Fibroblast of the conjunctiva (primary cell): Measurements from ENCODE around the gene HDAC8.
"Not testable (repeated sequence)": the region's sequence is repeated elsewhere in the genome, so short reads cannot be mapped to it uniquely, and the experiment has no call there.

Source experiments
- DNase-seq: peaks from one replicate; pipeline ENCODE4 v3.0.0-alpha.2; 2010; ENCODE audit warnings: low read depth

The HDAC8 gene

DNA sequence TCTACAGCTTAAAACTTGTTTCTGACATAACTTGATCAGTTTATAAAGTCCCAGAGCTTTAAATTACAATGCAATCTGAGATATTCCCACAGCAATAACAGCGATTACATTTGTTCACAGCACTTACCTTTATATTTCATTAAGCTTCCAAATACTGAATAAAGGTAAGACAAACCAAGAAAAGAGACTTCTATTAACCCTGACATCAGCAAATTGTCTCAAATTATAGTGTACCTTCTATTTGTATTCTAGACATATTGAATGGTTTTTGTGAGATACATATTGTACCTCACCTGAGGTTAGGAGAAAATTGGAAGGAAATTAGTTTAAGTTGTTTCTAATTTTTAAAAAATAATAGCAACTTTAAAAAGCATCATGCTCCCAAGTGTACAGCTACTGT, 111.9 kb downstream of the HDAC8 start:
- DNase-seq: no peak

DNA sequence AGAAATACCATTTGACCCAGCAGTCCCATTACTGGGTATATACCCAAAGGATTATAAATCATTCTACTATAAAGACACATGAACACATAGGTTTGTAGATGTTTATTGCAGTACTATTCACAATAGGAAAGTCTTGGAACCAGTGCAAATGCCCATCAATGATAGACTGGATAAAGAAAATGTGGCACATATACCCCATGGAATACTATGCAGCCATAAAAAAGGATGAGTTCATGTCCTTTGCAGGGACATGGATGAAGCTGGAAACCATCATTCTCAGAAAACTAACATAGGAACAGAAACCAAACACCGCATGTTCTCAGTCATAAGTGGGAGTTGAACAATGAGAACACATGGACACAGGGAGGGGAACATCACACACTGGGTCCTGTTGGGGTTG, 123.6 kb downstream of the HDAC8 start:
- DNase-seq: not testable (repeated sequence)

DNA sequence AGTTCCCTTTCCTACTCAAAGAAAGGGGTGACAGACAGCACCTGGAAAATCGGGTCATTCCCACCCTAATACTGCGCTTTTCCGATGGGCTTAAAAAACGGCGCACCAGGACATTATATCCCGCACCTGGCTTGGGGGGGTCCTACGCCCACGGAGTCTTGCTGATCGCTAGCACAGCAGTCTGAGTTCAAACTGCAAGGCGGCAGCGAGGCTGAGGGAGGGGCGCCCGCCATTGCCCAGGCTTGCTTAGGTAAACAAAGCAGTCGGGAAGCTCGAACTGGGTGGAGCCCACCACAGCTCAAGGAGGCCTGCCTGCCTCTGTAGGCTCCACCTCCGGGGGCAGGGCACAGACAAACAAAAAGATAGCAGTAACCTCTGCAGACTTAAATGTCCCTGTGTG, 131.9 kb downstream of the HDAC8 start:
- DNase-seq: not testable (repeated sequence)

DNA sequence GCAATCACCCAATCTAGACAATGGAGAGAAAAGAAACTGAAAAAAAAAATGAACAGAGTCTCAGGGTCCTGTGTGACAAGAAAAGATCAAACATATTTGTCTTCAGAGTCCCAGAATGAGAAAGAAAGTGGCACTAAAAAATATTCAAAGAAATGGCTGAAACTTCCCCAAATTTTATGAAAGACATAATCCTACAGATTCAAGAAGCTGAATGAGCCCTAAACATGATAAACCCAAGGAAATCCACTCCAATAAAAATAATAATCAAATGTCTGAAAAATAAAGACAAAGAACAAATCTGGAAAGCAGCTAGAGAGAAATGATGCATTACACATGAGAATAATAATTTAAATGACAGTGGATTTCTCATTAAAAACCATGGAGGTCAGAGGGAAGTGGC, 136.6 kb downstream of the HDAC8 start:
- no peak for DNase-seq

GRCh38 chrX:72430405-72430968, 142.2 kb downstream of the HDAC8 start:
- DNase-seq: no peak

DNA sequence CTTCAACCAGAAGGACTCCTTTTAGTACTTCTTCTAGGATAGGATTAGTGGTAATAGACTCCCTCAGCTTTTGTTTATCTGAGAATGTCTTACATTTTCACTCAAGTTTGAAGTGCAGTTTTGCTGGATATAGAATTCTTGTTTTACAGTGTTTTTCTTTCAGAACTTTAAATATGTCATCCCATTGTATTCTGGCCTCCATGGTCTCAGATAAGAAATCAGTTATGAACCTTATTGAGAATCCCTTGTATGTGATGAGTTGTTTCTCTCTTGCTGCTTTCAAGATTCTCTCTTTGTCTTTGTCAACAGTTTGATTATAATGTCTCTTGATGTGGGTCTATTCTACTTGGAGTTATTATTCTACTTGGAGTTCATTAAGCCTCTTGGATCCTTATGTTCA, 150.8 kb downstream of the HDAC8 start:
- DNase-seq: no peak

- DNase-seq: no peak
Measured at GRCh38 chrX:72409993-72410392, 162.7 kb downstream of the HDAC8 start.

- DNase-seq: no peak
Measured at GRCh38 chrX:72408885-72409284, 163.8 kb downstream of the HDAC8 start.

DNA sequence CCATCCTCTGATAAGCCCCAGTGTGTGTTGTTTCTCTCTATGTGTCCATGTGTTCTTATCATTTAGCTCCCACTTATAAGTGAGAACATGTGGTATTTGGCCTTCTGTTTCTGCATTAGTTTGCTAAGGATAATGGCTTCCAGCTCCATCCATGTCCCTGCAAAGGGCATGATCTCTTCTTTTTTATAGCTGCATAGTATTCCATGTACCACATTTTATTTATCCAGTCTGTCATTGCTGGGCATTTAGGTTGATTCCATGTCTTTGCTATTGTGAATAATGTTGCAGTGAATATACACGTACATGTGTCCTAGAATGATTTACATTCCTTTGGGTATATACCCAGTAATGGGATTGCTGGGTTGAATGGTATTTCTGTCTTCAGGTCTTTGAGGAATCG, 167.5 kb downstream of the HDAC8 start:
- not testable (repeated sequence) for DNase-seq

GRCh38 chrX:72402614-72403013, 170.0 kb downstream of the HDAC8 start:
- DNase-seq: no peak

- no peak for DNase-seq
Measured at GRCh38 chrX:72399816-72400215, 172.8 kb downstream of the HDAC8 start.

DNA sequence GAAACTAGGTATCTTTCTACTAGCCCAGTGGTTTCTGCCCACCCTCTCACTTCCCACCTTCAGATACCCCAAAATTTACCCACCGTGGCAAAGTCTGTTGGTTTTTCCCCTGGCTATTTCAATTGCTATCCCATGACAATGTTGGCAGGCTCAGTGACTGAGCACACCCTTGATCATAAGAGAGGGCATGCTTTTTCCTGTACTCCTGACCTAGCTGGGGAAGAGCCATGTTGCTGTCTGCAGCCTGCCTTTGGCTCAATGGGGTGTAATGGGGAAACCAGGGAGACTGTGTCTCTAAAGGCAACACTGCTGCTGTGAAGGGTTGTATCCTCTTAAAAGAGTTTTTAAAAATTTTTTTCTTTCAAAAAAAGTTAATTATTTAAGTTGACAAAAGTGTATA, 176.5 kb downstream of the HDAC8 start:
- no peak for DNase-seq

GRCh38 chrX:72395237-72395636, 177.4 kb downstream of the HDAC8 start:
- DNase-seq: no peak

DNA sequence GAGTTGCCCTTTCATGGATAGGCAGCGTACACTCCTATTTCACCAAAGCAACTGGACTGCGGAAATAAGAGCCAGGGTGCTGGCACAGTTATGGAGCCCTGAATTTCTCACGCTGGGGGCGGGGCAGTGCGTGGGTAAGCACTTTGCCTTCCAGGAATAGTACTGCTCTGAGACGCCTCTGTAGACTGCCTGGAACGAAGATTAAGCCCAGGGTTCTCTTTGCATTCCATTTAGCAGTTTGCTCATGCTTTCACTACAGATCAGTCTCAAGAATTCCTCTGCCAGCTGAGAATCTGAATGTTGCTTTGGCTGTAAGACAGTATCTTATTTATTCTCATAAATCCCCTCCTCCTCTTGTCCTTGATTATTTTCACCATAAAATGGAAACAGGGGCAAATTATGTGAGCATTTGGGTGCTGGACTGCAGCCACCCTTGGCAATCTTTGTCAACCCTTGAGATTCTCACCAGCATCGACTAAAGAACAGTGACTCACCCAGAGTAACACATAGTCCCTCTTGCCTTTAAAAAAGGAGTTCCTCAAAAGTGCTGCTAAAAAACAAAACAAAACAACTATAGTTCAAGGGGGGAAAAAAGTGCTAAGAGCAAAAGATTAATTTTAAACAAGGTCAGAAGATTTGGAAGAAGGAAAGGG, 178.0 kb downstream of the HDAC8 start:
- DNase-seq: peak; percentile 48

DNA sequence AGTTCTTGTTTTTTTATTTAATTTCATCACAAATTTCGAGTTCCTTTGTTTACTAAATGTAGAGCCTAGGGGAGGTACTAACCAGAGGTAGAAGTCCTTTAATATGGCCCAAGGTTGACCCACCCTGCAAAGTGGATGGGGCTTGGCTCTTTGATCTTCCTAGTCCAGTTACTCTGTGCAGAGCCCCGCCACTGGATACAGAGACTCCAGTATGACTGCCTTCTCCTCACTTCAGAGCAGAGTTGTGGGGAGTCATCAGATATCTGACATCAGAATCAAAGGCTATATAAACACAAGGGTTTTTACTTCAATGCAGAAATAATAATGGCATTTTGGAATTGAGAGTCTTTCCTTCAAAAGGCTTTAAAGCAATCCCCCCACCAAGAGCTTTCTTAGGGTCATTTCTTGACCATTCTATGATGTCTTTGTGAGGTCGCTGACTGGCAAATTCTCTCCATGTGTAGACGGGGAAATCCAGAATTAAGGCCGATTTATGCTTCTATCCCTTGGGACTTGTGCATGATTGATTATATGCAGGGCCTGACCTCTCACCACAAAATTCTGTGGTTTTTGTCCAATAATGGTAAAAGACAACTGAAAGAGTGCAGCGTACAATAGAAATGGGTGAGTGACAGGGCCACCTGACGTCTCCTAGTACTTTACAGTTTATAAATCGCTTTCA, 178.7 kb downstream of the HDAC8 start:
- no peak for DNase-seq

DNA sequence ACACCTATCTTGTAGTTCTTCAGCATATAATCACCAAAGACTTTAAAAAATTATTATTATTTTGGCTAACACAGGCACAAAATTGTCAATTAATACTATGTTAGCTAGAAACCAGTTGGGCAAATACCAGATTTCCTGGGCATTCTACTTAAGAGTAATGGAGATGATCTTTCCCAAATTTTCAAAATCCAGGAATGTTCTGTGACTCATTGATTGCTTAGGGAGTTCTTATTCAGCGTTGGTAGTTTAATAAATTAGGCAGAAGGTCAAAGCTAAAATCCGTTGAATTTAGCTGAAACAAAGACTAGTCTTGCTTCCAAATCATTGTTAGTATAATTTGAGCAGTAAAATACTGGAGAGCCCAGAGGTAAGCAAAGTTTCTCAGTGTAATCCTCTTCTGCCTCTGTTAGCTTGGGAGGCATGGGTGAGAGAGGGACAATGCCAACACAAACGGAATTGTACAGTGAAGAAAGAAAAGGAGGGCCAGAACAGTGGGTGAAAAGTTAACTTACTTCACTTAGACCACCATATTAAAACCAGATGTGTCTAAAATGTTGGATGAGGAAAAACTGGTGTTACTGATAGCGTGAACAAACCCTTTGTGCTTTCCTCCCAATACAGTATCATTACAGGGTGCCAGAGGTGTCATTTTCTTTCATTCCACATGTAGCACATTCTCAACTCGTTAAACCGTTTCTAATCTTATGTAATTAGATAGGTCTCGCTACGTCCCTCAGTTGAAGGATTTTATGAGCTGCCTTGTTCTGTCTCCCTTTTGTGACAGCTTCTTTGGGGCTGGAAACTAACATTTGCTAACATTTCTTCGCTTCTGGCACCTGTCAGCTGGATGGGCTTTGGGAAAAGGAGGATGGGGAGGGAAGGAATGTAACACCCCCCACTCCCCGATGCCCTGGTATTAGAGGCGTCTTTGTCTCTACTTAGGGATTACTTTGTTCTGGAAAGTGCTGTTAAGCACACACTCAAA, 179.5 kb downstream of the HDAC8 start:
- DNase-seq: peak; percentile 17

DNA sequence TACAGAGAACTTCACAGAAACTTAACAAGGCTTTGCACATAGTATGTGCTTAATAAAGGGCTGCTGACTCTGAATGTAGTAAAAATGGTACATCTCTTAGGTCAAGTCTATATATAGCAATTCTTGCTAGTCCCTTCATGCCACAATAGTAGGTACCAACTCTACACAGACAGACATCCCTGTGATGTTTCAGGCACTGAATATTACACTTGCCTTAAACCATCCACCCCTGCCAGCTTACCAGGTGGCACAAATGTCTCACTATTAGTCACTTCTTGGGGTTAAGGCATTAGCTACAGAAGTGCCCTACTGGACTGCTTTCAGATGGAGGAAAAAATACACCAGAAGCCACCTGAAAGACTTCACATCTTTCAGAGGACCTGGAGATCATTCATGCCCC, 180.6 kb downstream of the HDAC8 start:
- no peak for DNase-seq

GRCh38 chrX:72387247-72387646, 185.4 kb downstream of the HDAC8 start:
- DNase-seq: no peak

DNA sequence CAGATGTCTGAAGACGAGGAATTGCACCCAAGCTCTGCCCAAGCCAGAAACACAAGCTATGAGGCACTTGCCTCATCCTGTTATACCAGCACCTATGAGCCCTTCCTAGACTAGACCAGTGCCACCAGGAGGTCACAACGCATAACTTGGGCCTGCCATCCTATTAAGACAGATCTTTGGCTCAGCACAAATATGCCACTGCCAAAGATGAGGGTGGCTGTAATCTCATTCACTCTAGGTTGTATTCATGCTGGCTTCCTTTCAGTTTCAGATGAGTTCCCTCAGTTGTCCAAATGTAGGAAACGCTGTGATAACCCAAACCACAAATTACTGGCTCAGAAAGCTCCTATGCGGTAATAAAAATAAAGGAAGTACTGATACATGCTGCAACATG, 190.4 kb downstream of the HDAC8 start:
- no peak for DNase-seq

- no peak for DNase-seq
Measured at GRCh38 chrX:72381439-72382201, 191.0 kb downstream of the HDAC8 start.

DNA sequence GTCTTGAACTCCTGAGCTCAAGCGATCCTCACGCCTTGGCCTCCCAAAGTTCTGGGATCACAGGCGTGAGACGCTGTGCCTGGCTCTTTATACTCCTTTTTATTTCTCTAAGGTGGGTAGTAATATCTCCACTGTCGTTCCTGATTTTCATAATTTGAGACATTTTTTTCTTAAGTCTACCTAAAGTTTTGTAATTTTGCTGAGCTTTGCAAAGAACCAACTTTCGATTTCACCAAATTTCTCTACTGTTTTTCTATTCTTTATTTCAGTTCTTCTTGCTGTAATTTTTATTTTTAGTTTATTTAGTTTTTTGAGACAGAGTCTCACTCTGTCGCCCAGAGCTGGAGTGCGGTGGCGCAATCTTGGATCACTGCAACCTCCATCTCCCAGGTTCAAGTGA, 196.5 kb downstream of the HDAC8 start:
- DNase-seq: no peak

DNA sequence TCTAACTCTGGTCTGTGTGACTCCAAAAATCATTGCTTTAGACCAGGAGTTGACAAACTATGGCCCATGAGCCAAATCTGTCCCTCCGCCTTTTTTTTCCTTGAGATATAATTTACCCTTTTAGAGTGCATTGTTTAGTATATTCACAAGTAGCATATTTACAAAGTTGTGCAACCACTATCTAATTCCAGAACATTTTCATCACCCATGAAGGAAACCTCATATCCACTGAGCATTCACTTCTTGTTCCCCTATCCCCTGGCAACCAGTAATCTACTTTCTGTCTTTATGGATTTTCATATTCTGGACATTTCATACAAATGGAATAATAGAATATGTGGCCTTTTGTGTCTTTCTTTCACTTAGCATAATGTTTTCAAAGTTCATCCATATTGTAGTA, 199.5 kb downstream of the HDAC8 start:
- no peak for DNase-seq
